Gastroesophageal sphincter (tissue), 3 donors: ENCODE measurements around the gene UVRAG.

Source experiments
- EP300 ChIP-seq: sonication (generic); formaldehyde crosslinking; IDR thresholded peaks from one replicate; pipeline ENCODE4 v1.6.1; 2017; ENCODE audit warnings: antibody characterized with exemption, mild to moderate bottlenecking
- TF ChIP-seq, protein P1 (sequence below), 4 experiments: fragments of 200-600 bp in 2 of 4; fragments of 450-650 bp in 2 of 4; sonication (generic) in 1 of 4; IDR thresholded peaks; one replicate each; pipeline ENCODE4 v1.5.1; 2017 to 2019; ENCODE audit warnings: antibody characterized with exemption in 4 of 4, mild to moderate bottlenecking in 2 of 4, moderate library complexity in 2 of 4

DNA sequence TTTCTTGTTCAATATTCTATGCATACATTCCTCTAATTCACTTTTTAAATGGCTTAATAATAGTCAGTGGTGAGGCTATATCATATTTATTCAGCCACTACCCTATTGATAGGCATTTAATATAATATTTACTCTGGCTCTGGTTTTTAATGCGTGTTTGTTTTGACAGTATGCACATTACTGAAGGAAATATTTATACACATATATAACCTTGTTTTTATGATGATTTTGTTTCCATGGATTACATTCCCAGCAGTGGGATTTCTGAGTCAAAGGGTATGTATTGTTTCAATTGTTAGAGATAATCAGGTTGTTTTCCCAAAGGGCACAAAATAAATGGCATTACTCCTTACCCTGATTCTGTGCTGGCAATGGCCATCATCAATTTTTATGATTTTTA is 105.8 kb downstream of the UVRAG start:
- TF ChIP-seq, protein P1, sequence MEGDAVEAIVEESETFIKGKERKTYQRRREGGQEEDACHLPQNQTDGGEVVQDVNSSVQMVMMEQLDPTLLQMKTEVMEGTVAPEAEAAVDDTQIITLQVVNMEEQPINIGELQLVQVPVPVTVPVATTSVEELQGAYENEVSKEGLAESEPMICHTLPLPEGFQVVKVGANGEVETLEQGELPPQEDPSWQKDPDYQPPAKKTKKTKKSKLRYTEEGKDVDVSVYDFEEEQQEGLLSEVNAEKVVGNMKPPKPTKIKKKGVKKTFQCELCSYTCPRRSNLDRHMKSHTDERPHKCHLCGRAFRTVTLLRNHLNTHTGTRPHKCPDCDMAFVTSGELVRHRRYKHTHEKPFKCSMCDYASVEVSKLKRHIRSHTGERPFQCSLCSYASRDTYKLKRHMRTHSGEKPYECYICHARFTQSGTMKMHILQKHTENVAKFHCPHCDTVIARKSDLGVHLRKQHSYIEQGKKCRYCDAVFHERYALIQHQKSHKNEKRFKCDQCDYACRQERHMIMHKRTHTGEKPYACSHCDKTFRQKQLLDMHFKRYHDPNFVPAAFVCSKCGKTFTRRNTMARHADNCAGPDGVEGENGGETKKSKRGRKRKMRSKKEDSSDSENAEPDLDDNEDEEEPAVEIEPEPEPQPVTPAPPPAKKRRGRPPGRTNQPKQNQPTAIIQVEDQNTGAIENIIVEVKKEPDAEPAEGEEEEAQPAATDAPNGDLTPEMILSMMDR (IDR thresholded peaks at IDR 0.05) = no peak
- no peak for TF ChIP-seq EP300
